ENCODE data around the gene SYT7.
A peak's percentile ranks its signal among the peaks of the same experiment; 100 is the strongest.
"Not testable (repeated sequence)": the region's sequence is repeated elsewhere in the genome, so short reads cannot be mapped to it uniquely, and the experiment has no call there.

The SYT7 gene

DNA sequence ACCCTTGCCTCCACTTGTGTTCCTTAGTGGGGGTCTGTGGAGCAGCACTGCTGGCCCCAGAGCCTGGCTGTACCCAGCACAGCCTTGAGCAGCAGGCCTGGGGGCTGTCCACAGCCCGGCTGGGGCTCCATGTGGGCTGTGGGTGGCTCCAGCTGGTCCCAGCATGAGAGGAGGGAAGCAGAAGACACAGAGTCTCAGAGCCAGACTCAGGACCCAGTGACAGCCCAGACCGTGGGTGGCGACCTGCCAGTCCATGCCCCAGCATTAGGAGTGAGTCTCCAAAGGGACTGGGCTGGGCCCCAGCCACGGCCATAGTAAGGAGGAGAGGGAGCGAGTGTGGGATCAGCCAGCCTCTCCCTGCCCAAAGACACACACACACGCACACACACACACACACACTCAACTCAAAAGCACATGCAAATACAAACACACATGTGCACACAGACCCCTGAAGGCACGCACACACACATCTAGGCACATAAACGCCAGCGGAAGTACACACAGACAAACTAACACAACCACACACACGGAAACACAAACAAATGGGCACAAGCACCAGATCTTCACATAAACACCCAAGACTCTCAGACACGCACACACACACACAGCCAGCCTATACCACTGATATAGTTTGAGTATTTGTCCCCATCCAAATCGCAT lies 89.0 kb downstream of the SYT7 start:
- DNase-seq, result no peak

DNA sequence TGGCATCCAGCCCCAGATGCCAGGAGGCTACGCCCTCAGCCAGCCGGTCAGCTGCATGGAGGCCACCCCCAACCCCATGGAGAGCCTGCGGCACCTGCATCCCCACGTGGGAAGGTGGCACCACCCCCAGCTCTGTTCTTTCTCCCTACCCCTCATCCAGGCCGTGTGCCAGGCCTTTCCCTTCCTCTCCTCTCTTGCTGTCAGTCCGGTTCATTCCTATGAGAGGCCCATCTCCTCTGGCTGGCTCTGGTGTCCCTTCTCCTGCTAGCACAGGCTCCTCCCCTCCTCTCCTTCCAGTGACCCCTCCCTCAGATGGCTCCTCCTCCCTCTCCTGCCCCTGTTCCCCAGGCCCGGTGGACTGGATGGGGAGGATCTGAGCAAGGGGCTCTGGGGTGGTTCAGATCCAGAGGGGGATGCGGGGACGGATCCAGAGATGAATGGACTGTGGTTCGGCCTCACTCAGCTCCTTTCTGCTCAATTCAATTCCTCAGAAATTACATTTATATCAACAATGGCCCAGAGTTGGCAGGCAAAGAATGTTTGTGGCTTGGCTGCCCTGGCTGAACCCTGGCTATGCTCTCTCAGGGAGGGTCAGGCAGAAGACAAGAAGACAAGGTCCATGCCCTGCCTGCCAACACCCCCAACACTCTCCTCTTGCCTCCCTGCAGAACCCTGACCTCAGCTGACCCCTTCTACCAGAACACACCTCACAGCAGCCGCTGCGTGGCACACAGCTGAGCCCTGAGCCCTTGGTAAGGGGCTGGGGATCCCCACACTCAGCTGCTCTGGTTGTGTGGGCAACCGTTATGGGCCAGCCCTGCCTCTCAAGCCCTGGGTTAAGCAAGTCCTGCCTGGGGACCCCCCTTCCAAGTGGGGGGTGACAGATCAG lies 90.8 kb downstream of the SYT7 start:
- DNase-seq, result no peak

DNA sequence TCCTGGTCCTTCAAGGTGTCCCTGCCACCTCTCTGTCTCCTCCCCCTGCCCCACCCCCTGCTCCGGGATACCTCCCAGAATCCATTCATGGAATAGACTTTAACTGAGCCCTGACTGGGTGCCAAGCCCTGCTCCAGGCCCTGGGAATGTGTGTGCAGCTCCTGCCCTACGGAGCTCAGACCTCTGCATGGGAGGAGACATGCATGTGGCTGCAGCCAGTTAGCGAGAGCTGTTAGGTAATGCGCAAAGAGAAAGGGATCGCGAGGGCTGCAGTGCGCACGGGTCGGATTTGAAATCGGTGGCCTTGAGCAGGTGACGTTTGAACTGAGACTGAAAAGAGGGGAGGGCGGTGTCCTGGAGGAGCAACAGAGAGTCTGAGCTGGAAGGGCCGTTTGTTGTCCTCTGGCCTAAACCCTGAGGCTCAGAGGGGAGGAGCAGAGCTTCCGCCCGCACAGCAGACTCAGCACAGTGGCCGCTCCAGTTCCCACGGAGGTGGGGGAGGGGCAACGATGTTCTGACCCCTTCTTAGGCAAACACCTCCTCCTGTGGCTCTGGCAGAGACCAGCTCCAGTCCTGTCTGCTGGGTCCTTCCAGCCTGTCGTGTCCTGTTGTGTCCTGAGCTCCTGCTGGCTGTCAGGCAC lies 92.1 kb downstream of the SYT7 start:
- no peak for DNase-seq

DNA sequence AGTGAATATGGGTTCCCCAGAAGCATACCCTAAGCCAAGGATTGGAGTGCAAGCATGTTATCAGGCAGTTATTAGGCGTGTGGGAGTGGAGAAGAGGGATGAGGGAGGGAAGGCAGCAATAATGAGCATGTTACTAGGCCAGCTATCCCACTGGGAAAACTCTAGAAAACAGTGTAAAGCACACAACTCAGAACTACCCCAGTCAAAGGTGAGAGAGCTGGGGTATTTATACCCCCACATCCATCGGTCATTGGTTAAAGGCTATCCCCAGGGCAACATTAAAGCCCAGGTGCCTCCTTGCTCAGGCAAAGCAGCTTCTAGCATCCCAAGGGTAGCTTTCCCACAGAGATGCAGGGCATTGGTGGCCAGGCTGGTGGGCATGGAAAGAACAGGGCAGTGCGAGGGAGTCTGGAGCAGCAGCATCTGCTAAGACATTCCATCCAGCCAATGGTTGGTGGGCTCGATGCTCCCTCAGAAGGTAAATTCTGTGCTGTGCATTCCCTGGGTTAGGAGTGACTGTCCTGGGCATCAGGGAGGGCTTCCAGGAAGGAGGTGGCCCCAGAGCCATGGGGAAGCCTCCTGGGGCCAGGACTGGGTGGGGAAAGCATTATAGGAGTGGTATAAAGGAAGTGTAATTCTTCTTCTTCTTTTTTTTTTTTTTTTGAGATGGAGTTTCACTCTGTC lies 93.4 kb downstream of the SYT7 start:
- DNase-seq, result no peak

GRCh38 chr11:61486779-61487178 lies 94.1 kb downstream of the SYT7 start:
- no peak for DNase-seq

- no peak for DNase-seq
These were observed 94.8 kb downstream of the SYT7 start for GRCh38 chr11:61486011-61486620.

- DNase-seq, result no peak
These were observed 95.8 kb downstream of the SYT7 start for GRCh38 chr11:61485080-61485479.

DNA sequence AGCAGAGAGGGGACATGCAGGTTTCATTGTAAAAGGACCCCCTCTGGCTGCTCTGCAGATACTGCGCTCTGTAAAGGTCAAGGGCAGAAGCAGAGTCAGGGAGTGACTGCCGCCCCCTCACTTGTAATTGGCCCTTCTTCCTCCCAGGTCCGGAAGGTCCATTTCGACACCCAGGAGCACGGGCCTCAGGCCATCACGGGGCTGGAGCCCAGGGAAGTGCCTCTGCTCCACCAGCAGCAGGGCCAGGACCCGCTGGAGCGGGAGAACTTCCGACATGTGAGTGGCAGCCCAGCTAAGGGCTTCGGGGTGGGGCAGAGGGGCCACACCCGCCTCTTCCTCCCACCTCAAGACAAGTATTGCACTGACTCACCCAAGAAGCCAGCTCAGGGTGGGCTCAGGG lies 96.3 kb downstream of the SYT7 start:
- no peak for DNase-seq

GRCh38 chr11:61482513-61482912 lies 98.4 kb downstream of the SYT7 start:
- no peak for DNase-seq

GRCh38 chr11:61481806-61482205 lies 99.1 kb downstream of the SYT7 start:
- no peak for DNase-seq

DNA sequence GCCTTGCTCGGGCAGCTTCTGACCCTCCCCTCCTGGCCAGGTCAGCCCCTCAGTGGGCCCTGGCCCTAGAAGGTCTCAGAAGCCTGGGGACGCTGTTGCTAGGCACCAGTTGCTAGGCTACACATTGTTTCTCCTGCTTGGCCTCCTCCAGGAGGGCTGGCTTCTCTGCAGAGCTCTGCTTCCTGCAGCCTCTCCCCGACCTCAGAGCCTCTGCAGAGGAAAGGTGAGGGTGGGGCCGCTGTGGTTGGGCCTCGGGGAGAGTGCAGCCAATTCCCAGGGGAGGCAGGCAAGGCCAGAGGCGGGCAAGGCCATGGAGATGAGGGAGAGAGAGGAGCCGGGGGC lies 99.9 kb downstream of the SYT7 start:
- no peak for DNase-seq

GRCh38 chr11:61480261-61480993 lies 100.4 kb downstream of the SYT7 start:
- DNase-seq, result no peak

DNA sequence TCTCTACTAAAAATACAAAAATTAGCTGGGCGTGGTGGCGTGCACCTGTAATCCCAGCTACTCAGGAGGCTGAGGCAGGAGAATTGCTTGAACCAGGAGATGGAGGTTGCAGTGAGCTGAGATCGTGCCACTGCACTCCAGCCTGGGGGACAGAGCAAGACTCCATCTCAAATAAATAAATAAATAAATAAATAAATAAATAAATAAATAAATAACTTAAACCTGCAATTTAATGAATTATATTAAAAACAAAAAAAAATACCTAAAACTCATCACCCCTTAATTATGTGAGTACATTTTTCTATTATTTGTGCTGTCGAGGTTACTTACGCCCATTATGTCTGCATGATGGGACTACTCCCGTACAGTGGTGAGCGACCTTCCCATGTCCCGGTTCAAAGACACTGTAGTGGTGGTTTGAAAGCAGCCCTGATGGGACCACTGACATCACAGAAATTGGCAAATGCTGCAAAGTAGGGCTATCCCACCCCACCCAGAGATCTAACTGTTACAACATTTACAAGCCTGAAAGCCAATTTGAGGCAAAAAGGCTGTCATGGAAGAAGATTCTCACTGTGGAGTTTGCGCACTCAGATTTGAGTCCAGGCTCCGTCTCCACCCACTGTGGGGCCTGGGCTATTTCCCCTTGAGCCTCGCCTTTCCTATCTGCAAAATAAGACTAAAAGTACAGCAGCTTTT lies 101.4 kb downstream of the SYT7 start:
- DNase-seq, result not testable (repeated sequence)

GRCh38 chr11:61477727-61478148 lies 103.1 kb downstream of the SYT7 start:
- DNase-seq, result peak in 3 of 4 experiments; percentile 30 to 51 (median 31)

DNA sequence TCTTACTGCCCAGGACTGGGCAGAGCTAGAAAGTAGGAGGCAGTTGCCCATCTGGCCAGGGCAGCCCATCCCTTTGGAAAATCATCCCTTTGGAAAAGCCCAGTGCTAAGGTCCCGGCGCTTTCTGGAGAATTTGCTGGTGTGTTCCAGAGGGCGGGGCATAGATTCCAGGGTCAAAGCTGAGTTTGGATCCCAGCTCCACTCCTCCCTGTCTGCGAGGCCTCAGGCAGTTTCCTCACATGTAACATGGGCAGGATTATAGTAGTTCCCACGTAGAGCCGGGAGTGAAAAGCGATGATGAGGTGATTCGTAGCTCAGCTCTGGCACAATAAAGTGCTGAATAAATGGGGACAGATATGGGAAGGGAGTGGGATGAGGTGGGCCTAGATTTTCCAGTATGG lies 103.8 kb downstream of the SYT7 start:
- DNase-seq, result no peak

DNA sequence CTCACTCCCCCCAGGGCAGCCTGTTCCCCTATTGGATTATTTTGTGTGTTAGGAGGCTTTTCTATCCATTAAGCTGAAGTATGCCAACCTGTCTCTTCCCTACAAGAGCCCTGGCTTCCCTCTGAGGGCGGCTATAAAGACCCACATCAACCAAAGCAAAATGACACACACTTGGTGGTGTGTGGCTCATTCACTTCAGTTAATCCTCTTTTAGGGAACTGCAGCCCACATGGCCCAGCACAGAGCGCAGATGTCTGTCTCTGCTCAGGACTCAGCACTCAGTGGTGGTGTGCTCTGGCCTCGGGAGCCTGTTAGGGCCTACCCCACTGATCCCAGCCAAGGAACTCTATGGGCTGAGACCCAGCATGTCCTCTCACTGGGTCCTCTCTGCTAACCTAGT lies 104.5 kb downstream of the SYT7 start:
- DNase-seq, result no peak

DNA sequence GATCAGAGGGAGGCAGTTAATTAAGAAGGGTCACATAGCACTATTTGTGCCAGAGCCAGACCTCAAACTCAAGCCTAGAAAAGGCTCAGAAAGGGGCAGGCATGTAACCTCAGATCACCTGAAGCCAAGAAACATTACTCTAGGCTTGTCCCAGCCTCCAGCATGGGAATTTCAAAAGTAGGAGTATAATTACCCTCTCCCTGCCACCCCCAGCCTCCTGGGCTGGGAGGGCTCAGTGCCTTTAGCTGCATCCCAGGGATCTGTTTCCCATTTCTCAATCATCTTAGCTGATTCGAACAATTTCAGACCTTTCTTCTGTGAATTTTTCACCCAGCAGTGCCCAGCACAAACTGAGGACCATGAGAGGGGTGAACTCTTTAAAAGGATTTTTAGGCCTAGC lies 105.4 kb downstream of the SYT7 start:
- DNase-seq, result no peak

DNA sequence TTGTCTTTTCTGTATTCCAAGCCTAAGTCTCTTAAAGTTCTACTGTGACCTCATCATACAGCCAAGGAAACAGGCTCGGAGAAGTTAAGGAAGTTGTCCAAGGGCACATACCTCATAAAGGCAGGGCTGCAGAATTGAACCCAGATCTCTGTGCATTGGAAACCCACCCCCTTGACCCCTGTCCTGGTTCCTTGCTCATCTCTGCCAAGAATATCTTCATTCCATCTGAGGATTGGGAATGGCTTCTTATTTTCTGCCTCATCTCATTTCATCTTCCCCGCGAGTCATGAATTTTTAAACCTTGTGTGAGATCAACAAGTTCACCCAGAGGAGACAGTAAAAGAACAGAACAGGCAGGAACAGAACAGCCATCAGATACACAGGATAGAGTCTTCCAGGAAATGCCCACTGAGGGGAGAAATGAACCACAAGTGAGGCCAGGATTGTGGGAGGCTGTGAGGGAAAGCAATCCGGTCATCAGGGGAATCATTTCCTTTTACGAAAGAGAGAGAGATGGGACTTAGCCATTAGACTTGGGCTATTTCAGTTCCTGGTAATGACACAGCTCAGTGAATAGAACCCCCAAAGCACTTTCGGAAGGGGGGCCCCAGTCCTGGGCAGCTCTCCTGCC lies 106.7 kb downstream of the SYT7 start:
- DNase-seq, result no peak

DNA sequence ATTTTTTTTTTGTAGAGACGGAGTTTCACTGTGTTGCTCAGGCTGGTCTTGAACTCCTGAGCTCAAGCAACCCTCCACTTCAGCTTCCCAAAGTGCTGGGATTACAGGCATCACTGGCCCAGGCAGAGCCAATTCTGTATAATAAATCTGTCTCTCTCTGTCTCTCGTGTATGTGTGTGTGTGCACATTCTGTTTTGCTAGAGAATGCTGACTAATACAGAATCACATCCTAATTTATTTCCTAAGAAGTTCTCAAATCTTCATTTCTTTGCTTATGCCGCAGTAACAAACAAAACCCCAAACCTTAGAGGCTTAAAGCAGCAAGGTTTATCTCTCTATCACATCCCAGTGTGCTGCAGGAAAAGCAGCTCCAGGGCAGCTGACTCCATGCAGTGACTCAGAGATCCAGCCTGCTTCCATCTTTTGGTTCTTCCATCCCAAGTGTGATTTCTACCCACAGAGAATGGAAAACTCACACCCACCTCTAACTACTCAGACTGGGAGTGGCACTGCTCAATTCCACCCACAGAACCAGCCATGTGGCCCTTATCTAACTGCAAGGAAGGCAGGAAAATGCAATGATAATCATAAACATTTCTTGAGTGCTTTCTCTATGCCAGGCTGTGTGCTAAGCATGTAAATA lies 107.4 kb downstream of the SYT7 start:
- DNase-seq, result no peak

DNA sequence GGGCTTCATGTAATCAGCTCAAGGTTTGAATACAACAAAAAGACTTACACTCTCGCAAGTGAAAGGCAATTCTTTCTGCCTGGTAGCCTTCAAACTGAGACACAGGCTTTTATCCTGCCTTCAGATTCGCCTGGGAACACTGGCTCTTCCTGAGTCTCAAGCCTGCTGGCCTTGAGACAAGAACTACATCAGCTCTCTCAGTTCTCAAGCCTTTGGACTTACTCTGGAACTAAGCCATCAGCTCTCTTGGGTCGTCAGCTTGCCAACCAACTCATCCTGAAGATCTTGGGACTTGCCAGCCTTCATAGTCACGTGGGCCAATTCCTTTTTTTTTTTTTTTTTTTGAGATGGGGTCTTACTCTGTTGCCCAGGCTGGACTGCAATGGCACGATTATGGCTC lies 108.0 kb downstream of the SYT7 start:
- DNase-seq, result no peak

- DNase-seq, result no peak
These were observed 108.6 kb downstream of the SYT7 start for GRCh38 chr11:61472282-61472681.
